Fibroblast of lung (primary cell): ENCODE measurements around the gene CHN2.

Source experiments
- EZH2 ChIP-seq: IDR thresholded peaks from 2 replicates; pipeline ENCODE4 v1.5.1; 2012; ENCODE audit warnings: low read length, control low read depth, mild to moderate bottlenecking; ENCODE audit errors: missing control alignments
- TF ChIP-seq, protein P1 (sequence below), 2 donors: IDR thresholded peaks in 1 of 2; conservative IDR thresholded peaks in 1 of 2; 1 replicate in 1 of 2; 2 replicates in 1 of 2; pipeline ENCODE4 v1.5.1; 2011 to 2012; ENCODE audit warnings: low read length in 2 of 2, control low read depth in 1 of 2, inconsistent platforms in 1 of 2, low read depth in 1 of 2, mild to moderate bottlenecking in 1 of 2

DNA sequence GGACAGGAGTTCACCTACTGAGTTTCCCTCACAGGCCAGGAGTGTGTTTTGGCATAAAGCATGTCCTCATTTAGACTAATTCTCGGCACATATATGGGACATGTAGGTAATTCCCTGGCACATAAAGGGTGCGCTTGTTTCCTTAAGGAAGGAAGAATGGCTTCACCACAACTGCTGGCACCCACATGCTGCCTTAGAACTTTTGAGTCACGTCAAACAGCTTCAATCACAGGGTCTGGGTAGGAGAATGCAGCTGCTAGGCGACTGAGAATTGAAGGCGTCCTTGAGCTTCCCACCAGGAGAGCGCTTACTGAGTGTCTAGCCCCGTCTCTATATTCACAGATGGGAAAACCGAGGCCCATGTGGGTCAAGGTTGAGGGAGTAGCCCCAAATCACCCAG is 146.1 kb downstream of the CHN2 start:
- TF ChIP-seq, protein P1, sequence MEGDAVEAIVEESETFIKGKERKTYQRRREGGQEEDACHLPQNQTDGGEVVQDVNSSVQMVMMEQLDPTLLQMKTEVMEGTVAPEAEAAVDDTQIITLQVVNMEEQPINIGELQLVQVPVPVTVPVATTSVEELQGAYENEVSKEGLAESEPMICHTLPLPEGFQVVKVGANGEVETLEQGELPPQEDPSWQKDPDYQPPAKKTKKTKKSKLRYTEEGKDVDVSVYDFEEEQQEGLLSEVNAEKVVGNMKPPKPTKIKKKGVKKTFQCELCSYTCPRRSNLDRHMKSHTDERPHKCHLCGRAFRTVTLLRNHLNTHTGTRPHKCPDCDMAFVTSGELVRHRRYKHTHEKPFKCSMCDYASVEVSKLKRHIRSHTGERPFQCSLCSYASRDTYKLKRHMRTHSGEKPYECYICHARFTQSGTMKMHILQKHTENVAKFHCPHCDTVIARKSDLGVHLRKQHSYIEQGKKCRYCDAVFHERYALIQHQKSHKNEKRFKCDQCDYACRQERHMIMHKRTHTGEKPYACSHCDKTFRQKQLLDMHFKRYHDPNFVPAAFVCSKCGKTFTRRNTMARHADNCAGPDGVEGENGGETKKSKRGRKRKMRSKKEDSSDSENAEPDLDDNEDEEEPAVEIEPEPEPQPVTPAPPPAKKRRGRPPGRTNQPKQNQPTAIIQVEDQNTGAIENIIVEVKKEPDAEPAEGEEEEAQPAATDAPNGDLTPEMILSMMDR (conservative IDR thresholded peaks at IDR 0.05 in 1 of 2, IDR thresholded peaks at IDR 0.05 in 1 of 2; ENCODE audit: low read depth in 1 of 2, low read length in 2 of 2), result no peak
- no peak for TF ChIP-seq EZH2
